ENCODE data around the gene SULF2.
"Not testable (repeated sequence)": the region's sequence is repeated elsewhere in the genome, so short reads cannot be mapped to it uniquely, and the experiment has no call there.

The SULF2 gene

DNA sequence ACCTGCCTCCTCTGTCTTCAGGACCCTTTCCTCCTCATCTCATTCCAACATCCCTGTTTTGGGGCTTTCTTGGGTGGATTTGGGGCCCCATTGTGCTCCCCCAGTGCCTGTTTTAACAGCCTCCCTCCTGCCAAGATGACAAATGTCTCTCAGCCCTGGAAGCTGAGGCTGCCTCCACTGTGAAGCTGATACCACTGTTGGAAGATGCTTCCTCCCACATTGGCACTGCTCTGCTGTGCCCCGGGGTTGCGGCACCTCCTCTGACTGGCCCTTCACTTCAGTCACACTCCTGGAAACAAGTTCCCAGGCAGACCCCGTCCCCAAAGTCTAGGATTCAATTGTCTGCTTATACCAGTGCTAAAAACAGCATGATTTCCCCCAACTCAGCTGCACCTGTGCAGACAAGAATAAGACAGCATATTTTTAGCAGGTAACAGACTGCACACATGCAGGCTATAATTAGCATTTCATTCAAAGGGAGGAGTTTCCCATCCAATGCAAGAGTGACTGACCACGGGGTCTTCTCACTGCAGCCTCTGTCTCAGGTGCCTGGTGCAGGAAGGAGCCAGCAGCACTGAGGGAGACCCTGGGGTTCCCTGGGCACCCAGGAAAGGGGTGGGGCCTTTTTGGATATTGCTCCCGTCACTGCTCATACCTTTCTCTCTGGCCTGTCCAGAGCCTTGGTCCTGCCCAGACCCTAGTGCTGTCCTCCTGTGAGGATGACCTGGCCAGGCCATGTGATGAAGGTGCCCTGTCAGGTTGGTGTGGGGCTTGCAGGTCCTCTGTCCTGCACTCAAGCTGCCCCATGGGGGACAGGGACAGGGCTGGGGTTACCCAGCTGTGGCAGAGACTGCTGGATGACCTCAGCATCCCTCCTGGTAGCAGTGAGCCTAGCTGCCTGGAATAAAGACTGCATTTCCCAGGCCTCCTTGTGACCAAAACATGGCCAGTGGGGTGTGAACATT, 31.5 kb upstream of the SULF2 start:
- no peak overlapping the region for H3K4me3 ChIP-seq (ENCODE audit: low read depth, low read length)
- H3K9ac ChIP-seq (ENCODE audit: low read length): no peak overlapping the region

GRCh38 chr20:47815866-47816265, 30.6 kb upstream of the SULF2 start:
- H3K27ac ChIP-seq (ENCODE audit: low read depth, low read length): no peak overlapping the region
- no peaks in the 10 kb centered on the region for H3K27me3 ChIP-seq (ENCODE audit: control insufficient read depth, insufficient read depth, low read length)
- no peaks in the 10 kb centered on the region for H3K36me3 ChIP-seq (ENCODE audit: control insufficient read depth, insufficient read depth, low read length)
- no peak overlapping the region for H3K9ac ChIP-seq (ENCODE audit: low read length)
- H3K4me3 ChIP-seq (ENCODE audit: low read depth, low read length): no peak overlapping the region
- peaks cover 4% of the 10 kb centered on the region; the same call in 1 of the 2 replicates for H3K9me3 ChIP-seq (ENCODE audit: control insufficient read depth, insufficient read depth, low read depth, low read length)
- H3K4me1 ChIP-seq (ENCODE audit: control insufficient read depth, insufficient read depth, low read length): peaks cover 11% of the 10 kb centered on the region; the same call in 1 of the 2 replicates

More for the DNA sequence above, 31.5 kb upstream of the SULF2 start:
- Histone ChIP-seq H3K27ac (ENCODE audit: low read depth, low read length) (no peak overlapping the region), H3K9me3 (ENCODE audit: control insufficient read depth, insufficient read depth, low read depth, low read length) (peaks cover 4% of the 10 kb centered on the region; the same call in 1 of the 2 replicates), H3K27me3 (ENCODE audit: control insufficient read depth, insufficient read depth, low read length) (no peaks in the 10 kb centered on the region), H3K4me1 (ENCODE audit: control insufficient read depth, insufficient read depth, low read length) (peaks cover 9% of the 10 kb centered on the region; the same call in 1 of the 2 replicates), H3K36me3 (ENCODE audit: control insufficient read depth, insufficient read depth, low read length) (no peaks in the 10 kb centered on the region)

DNA sequence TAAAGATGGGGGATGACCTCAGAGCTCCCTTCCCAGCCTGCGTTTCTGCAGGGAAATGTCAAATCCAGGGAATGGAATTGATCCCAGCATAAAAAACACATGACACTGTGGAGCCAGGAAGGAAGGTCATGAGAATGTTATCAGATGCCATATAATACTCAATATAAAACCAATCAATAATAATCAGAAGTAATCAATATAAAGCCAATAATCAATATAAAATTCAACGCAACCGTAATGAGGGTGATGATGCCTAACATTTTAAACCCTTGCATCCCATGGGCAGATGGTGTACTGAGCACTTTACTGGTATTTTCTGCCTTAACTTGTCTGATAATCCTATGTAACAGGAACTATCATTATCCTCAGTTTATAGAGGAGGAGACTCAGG, 30.1 kb upstream of the SULF2 start:
- Histone ChIP-seq H3K9me3 (ENCODE audit: control insufficient read depth, insufficient read depth, low read depth, low read length) (peaks cover 4% of the 10 kb centered on the region; the same call in 1 of the 2 replicates), H3K4me3 (ENCODE audit: low read depth, low read length) (no peak overlapping the region), H3K36me3 (ENCODE audit: control insufficient read depth, insufficient read depth, low read length) (no peaks in the 10 kb centered on the region), H3K9ac (ENCODE audit: low read length) (no peak overlapping the region), H3K27me3 (ENCODE audit: control insufficient read depth, insufficient read depth, low read length) (no peaks in the 10 kb centered on the region), H3K27ac (ENCODE audit: low read depth, low read length) (no peak overlapping the region), H3K4me1 (ENCODE audit: control insufficient read depth, insufficient read depth, low read length) (peaks cover 15% of the 10 kb centered on the region; the same call in 1 of the 2 replicates)

- H3K4me3 ChIP-seq (ENCODE audit: low read depth, low read length): no peak overlapping the region
- no peaks in the 10 kb centered on the region for H3K36me3 ChIP-seq (ENCODE audit: control insufficient read depth, insufficient read depth, low read length)
- H3K27me3 ChIP-seq (ENCODE audit: control insufficient read depth, insufficient read depth, low read length): no peaks in the 10 kb centered on the region
- no peak overlapping the region for H3K9ac ChIP-seq (ENCODE audit: low read length)
- H3K27ac ChIP-seq (ENCODE audit: low read depth, low read length): no peak overlapping the region
- H3K4me1 ChIP-seq (ENCODE audit: control insufficient read depth, insufficient read depth, low read length): peaks cover 21% of the 10 kb centered on the region
- peaks cover 4% of the 10 kb centered on the region; the same call in 1 of the 2 replicates for H3K9me3 ChIP-seq (ENCODE audit: control insufficient read depth, insufficient read depth, low read depth, low read length)
Observed at GRCh38 chr20:47814632-47815415, 29.5 kb upstream of the SULF2 start.

- H3K9me3 ChIP-seq (ENCODE audit: control insufficient read depth, insufficient read depth, low read depth, low read length): peaks cover 4% of the 10 kb centered on the region; the same call in 1 of the 2 replicates
- no peaks in the 10 kb centered on the region for H3K27me3 ChIP-seq (ENCODE audit: control insufficient read depth, insufficient read depth, low read length)
- H3K27ac ChIP-seq (ENCODE audit: low read depth, low read length): no peak overlapping the region
- no peak overlapping the region for H3K4me3 ChIP-seq (ENCODE audit: low read depth, low read length)
- H3K36me3 ChIP-seq (ENCODE audit: control insufficient read depth, insufficient read depth, low read length): no peaks in the 10 kb centered on the region
- peaks cover 26% of the 10 kb centered on the region for H3K4me1 ChIP-seq (ENCODE audit: control insufficient read depth, insufficient read depth, low read length)
- H3K9ac ChIP-seq (ENCODE audit: low read length): no peak overlapping the region
Observed at GRCh38 chr20:47810721-47811347, 25.6 kb upstream of the SULF2 start.

DNA sequence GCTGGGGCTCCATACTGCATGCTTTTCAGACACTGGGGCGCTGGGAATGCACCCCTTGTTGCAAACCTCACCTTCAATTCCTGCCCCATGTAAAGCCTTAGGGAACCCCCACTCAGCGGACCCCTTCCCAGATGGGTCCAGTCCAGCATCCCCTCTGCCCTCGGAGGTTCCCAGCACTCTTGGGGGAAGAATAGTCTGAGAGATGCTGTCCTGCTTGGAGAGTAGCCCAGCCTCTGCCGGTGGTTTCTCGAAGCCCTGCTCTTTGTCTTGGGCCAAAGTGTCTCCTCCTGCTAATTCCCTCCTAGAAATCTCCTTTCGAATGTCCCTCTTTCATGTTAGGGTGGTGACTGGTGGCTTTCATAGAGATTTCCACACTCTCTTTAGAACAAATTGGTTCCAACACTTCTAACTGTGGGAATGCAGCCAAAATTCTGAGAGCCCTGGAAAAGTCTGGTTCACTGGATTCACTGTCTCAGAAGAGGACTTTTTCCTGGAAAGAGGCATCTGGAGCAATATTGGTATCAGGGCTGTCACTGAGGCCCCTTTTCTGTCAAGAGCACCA, 24.9 kb upstream of the SULF2 start:
- H3K27ac ChIP-seq (ENCODE audit: low read depth, low read length): no peak overlapping the region
- H3K36me3 ChIP-seq (ENCODE audit: control insufficient read depth, insufficient read depth, low read length): no peaks in the 10 kb centered on the region
- H3K4me1 ChIP-seq (ENCODE audit: control insufficient read depth, insufficient read depth, low read length): peaks cover 32% of the 10 kb centered on the region
- H3K9ac ChIP-seq (ENCODE audit: low read length): no peak overlapping the region
- H3K9me3 ChIP-seq (ENCODE audit: control insufficient read depth, insufficient read depth, low read depth, low read length): peaks cover 4% of the 10 kb centered on the region; the same call in 1 of the 2 replicates
- H3K4me3 ChIP-seq (ENCODE audit: low read depth, low read length): no peak overlapping the region
- no peaks in the 10 kb centered on the region for H3K27me3 ChIP-seq (ENCODE audit: control insufficient read depth, insufficient read depth, low read length)

DNA sequence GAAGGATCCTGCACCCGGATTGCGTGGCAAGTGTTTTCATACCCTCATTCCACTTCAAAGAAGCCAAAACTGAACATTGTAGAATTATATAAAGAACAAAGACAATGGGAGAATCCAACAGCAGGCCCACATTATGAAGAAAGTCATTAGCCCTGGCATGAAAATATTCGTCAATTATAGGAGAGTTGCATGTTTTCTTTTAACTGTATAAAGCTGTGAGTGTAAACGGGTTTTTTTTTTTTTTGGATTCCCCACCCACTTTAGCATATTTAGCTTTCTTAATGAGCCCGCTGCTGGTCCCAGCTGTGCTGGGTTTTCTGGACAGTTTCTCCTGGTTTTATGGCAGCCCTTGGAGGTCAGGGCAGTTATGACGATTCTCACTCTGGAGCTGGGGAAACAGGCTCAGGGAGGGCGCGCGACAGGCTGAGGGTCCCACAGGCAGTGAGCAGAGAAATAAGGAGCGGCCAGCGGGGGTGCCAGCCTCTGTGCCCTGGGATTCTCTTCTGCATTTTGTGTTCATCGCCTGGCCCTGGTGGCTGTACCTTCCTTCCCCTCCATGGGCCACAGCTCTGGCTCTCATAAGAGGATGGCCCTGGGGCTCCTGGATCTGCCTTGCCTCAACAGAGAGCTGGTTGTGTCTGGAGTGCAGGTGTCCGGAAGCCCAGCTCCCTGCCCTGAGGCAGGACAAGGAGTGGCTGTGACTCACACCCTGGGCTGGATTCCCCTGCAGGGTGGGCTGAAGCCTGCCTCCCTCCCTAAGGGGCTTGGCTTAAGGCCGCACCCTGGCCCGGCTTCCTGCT, 24.1 kb upstream of the SULF2 start:
- H3K4me3 ChIP-seq (ENCODE audit: low read depth, low read length): no peak overlapping the region
- H3K4me1 ChIP-seq (ENCODE audit: control insufficient read depth, insufficient read depth, low read length): peaks cover 37% of the 10 kb centered on the region
- H3K9ac ChIP-seq (ENCODE audit: low read length): no peak overlapping the region
- H3K9me3 ChIP-seq (ENCODE audit: control insufficient read depth, insufficient read depth, low read depth, low read length): peaks cover 4% of the 10 kb centered on the region; the same call in 1 of the 2 replicates
- H3K27me3 ChIP-seq (ENCODE audit: control insufficient read depth, insufficient read depth, low read length): no peaks in the 10 kb centered on the region
- H3K27ac ChIP-seq (ENCODE audit: low read depth, low read length): no peak overlapping the region
- no peaks in the 10 kb centered on the region for H3K36me3 ChIP-seq (ENCODE audit: control insufficient read depth, insufficient read depth, low read length)

DNA sequence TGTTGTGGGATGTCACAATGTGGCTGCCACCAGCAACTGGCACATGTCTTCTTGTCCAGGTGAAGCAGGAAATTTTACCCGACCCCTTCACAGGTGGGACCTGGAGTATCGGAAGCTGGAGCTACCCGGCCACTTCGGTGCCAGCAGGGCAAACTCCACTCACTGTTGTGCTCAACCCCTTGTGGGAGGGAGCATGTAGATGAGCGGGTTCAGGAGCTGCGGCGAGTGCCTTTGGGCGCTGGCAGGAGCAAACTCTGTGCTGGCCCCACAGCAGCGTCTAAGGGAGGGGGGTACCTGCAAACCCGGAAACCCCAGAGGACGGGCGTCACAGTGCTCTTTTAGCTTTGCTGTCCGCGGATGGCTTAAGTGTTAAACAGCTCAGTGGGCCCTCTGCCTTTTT, 20.7 kb upstream of the SULF2 start:
- Histone ChIP-seq H3K4me3 (ENCODE audit: low read depth, low read length) (no peak overlapping the region), H3K27me3 (ENCODE audit: control insufficient read depth, insufficient read depth, low read length) (peaks cover 16% of the 10 kb centered on the region), H3K4me1 (ENCODE audit: control insufficient read depth, insufficient read depth, low read length) (peaks cover 57% of the 10 kb centered on the region), H3K36me3 (ENCODE audit: control insufficient read depth, insufficient read depth, low read length) (no peaks in the 10 kb centered on the region), H3K9me3 (ENCODE audit: control insufficient read depth, insufficient read depth, low read depth, low read length) (no peaks in the 10 kb centered on the region), H3K9ac (ENCODE audit: low read length) (no peak overlapping the region), H3K27ac (ENCODE audit: low read depth, low read length) (no peak overlapping the region)

DNA sequence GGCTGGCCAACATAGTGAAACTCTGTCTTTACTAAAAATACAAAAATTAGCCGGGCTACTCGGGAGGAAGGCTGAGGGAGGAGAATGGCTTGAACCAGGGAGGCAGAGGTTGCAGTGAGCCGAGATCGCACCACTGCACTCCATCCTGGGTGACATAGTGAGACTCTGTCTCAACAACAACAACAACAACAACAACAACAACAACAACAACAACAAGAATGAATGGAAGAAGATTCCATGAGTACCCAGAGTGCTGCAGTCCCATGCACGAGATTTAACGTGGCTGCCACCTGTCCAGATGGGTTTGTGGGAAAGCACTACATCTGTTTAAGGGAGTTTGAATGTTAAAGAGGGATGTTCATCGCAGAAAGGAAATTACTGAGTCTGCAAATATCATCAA, 19.7 kb upstream of the SULF2 start:
- H3K4me1 ChIP-seq (ENCODE audit: control insufficient read depth, insufficient read depth, low read length): peaks cover 47% of the 10 kb centered on the region
- not testable (repeated sequence) for H3K4me3 ChIP-seq (ENCODE audit: low read depth, low read length); H3K9me3 ChIP-seq (ENCODE audit: control insufficient read depth, insufficient read depth, low read depth, low read length); H3K36me3 ChIP-seq (ENCODE audit: control insufficient read depth, insufficient read depth, low read length)
- H3K27me3 ChIP-seq (ENCODE audit: control insufficient read depth, insufficient read depth, low read length): peaks cover 16% of the 10 kb centered on the region
- H3K9ac ChIP-seq (ENCODE audit: low read length): peak overlapping the region; percentile 32
- H3K27ac ChIP-seq (ENCODE audit: low read depth, low read length): peak overlapping the region; percentile 4; the same call in 1 of the 2 replicates
